Measurements from ENCODE around the gene MTG1.
A peak's percentile ranks its signal among the peaks of the same experiment; 100 is the strongest.
"Not testable (repeated sequence)": the region's sequence is repeated elsewhere in the genome, so short reads cannot be mapped to it uniquely, and the experiment has no call there.

The MTG1 gene

DNA sequence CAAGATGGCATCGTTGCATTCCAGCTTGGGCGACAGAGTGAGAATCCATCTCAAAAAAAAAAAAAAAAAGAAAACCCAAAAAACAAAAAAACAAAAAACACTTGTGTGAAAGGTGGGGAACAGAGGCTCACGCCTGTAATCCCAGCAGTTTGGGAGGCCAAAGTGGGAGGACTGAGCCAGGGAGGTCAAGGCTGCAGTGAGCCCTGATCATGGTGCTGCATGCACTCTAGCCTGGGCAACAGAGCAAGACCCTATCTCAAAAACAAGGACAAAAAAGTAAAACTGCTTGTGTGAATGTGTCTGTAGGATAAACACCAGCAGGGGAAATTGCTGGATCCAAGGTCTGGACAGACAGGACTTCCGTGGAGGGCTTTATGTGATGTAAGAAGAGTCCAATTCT, 10.4 kb upstream of the MTG1 start:
- peaks cover 0 to 10% of the 10 kb centered on the region in 2 donors for H3K4me1 ChIP-seq (ENCODE audit: control insufficient read depth in 1 of 2, insufficient read depth in 2 of 2, low read length in 2 of 2)
- no peaks in the 10 kb centered on the region for H3K27me3 ChIP-seq (ENCODE audit: low read depth, low read length)
- H3K36me3 ChIP-seq (ENCODE audit: control insufficient read depth in 1 of 2, insufficient read depth in 2 of 2, low read length in 2 of 2) = no peaks in the 10 kb centered on the region
- H3K4me3 ChIP-seq (ENCODE audit: low read depth in 1 of 2, low read length in 2 of 2) = no peak overlapping the region
- no peaks in the 10 kb centered on the region for H3K9me3 ChIP-seq (ENCODE audit: control insufficient read depth in 1 of 2, low read length in 2 of 2)
- no peak overlapping the region for H3K27ac ChIP-seq (ENCODE audit: low read length)

DNA sequence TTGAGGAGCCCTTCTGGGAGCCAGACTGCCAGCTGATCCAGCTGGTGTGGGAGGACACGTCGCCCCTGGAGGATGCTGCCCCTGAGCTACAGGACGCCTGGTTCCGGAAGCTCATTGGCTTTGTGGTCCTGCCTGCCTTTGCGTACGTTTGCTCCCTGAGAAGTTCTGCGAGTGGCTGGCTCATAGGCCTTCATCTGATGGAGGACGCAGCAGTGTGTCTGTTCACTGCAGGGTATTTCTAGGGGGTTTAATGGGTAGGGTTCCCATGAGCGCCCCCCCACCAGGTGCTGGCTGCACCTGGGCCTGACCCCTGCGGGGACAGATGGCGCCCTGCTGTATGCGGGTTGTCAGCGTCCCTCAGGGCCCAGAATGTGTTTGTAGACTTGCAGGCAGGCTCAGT, 9.9 kb upstream of the MTG1 start:
- H3K27me3 ChIP-seq (ENCODE audit: low read depth, low read length) = no peaks in the 10 kb centered on the region
- H3K36me3 ChIP-seq (ENCODE audit: control insufficient read depth in 1 of 2, insufficient read depth in 2 of 2, low read length in 2 of 2) = no peaks in the 10 kb centered on the region
- no peak overlapping the region for H3K4me3 ChIP-seq (ENCODE audit: low read depth in 1 of 2, low read length in 2 of 2)
- H3K4me1 ChIP-seq (ENCODE audit: control insufficient read depth in 1 of 2, insufficient read depth in 2 of 2, low read length in 2 of 2) = peaks cover 0 to 10% of the 10 kb centered on the region in 2 donors
- H3K27ac ChIP-seq (ENCODE audit: low read length) = no peak overlapping the region
- H3K9me3 ChIP-seq (ENCODE audit: control insufficient read depth in 1 of 2, low read length in 2 of 2) = no peaks in the 10 kb centered on the region

- no peaks in the 10 kb centered on the region for H3K27me3 ChIP-seq (ENCODE audit: low read depth, low read length)
- no peak overlapping the region for H3K27ac ChIP-seq (ENCODE audit: low read length)
These were observed 8.7 kb upstream of the MTG1 start for GRCh38 chr10:133385214-133385613.

GRCh38 chr10:133386951-133387350, 7.0 kb upstream of the MTG1 start:
- H3K4me1 ChIP-seq (ENCODE audit: control insufficient read depth in 1 of 2, insufficient read depth in 2 of 2, low read length in 2 of 2); H3K9me3 ChIP-seq (ENCODE audit: control insufficient read depth in 1 of 2, low read length in 2 of 2); H3K4me3 ChIP-seq (ENCODE audit: low read depth in 1 of 2, low read length in 2 of 2); H3K27me3 ChIP-seq (ENCODE audit: low read depth, low read length); H3K36me3 ChIP-seq (ENCODE audit: control insufficient read depth in 1 of 2, insufficient read depth in 2 of 2, low read length in 2 of 2); H3K27ac ChIP-seq (ENCODE audit: low read length): not testable (repeated sequence)

More at GRCh38 chr10:133385214-133385613, 8.7 kb upstream of the MTG1 start:
- no peak overlapping the region for H3K4me3 ChIP-seq (ENCODE audit: low read depth in 1 of 2, low read length in 2 of 2)
- H3K9me3 ChIP-seq (ENCODE audit: control insufficient read depth in 1 of 2, low read length in 2 of 2) = no peaks in the 10 kb centered on the region
- H3K4me1 ChIP-seq (ENCODE audit: control insufficient read depth in 1 of 2, insufficient read depth in 2 of 2, low read length in 2 of 2) = peaks cover 0 to under 1% of the 10 kb centered on the region in 2 donors
- H3K36me3 ChIP-seq (ENCODE audit: control insufficient read depth in 1 of 2, insufficient read depth in 2 of 2, low read length in 2 of 2) = no peaks in the 10 kb centered on the region

DNA sequence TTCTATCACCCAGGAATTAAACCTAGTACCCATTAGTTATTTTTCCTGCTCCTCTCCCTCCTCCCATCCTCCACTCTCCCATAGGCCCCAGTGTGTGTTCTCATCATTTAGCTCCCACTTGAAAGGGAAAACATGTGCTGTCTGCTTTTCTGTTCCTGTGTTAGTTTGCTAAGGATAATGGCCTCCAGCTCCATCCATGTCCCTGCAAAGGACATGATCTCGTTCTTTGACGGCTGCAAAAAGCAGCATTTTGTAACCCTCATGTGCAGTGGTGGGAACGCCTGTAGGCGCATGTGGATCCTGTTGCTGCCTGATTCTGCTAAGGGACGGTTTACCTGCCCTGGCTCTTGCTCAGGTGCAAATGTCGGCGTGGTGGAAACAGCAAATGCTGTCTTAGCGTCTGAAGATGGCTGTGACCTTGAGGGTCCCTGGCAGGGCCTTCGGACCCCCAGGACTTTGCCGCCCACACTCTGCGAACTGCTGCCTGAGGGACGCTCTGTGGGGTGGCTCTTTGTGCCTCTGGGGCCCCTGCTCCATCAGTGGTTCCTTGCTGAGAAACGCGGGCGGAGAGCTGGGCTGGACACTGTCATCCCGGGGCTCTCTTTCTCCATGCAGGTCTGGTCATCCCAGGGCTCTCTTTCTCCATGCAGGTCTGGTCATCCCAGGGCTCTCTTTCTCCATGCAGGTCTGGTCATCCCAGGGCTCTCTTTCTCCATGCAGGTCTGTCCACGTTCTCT, 5.6 kb upstream of the MTG1 start:
- Histone ChIP-seq H3K27ac (ENCODE audit: low read length) (no peak overlapping the region), H3K4me3 (ENCODE audit: low read depth in 1 of 2, low read length in 2 of 2) (no peak overlapping the region), H3K4me1 (ENCODE audit: control insufficient read depth in 1 of 2, insufficient read depth in 2 of 2, low read length in 2 of 2) (no peaks in the 10 kb centered on the region), H3K36me3 (ENCODE audit: control insufficient read depth in 1 of 2, insufficient read depth in 2 of 2, low read length in 2 of 2) (peaks cover 0 to 9% of the 10 kb centered on the region in 2 donors), H3K27me3 (ENCODE audit: low read depth, low read length) (no peaks in the 10 kb centered on the region), H3K9me3 (ENCODE audit: control insufficient read depth in 1 of 2, low read length in 2 of 2) (no peaks in the 10 kb centered on the region)

DNA sequence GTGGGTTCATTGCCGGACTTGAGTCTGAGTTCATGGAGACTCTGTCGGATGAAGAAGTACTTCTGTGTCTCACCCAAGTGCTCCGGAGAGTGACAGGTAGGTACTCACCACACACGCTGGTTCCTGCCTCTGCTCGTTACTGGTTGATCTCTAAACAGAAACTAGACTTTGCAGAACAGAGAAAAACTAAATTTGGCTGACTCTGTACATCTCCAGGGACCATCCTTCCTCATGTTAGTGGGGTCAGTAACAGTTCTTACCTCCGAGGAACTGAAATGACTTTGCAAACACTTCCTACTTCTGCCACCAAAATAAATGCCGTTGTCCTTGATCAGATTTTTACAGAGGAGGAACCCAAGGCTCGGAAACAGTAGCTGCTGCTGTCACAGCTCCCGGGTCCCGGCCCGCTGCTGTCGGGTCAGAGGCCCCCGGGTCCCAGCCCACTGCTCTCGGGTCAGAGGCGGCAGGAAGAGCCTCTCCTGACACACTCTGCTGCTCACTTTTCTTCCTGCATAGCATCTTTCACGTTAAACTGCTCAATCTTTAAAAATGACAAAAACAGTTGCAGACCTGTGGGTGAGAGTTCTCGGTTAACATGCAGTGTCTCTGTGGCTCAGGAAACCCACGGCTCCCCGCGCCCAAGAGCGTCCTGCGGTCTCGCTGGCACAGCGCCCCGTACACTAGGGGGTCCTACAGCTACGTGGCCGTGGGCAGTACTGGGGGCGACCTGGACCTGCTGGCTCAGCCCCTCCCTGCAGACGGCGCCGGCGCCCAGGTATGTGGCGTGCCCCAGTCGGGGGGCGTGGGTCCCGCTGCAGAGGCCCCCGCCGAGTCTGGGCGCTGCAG, 4.8 kb upstream of the MTG1 start:
- H3K27ac ChIP-seq (ENCODE audit: low read length) = no peak overlapping the region
- H3K4me3 ChIP-seq (ENCODE audit: low read depth in 1 of 2, low read length in 2 of 2) = no peak overlapping the region
- H3K9me3 ChIP-seq (ENCODE audit: control insufficient read depth in 1 of 2, low read length in 2 of 2) = no peaks in the 10 kb centered on the region
- H3K36me3 ChIP-seq (ENCODE audit: control insufficient read depth in 1 of 2, insufficient read depth in 2 of 2, low read length in 2 of 2) = peaks cover 0 to 9% of the 10 kb centered on the region in 2 donors
- no peaks in the 10 kb centered on the region for H3K27me3 ChIP-seq (ENCODE audit: low read depth, low read length)
- H3K4me1 ChIP-seq (ENCODE audit: control insufficient read depth in 1 of 2, insufficient read depth in 2 of 2, low read length in 2 of 2) = no peaks in the 10 kb centered on the region

DNA sequence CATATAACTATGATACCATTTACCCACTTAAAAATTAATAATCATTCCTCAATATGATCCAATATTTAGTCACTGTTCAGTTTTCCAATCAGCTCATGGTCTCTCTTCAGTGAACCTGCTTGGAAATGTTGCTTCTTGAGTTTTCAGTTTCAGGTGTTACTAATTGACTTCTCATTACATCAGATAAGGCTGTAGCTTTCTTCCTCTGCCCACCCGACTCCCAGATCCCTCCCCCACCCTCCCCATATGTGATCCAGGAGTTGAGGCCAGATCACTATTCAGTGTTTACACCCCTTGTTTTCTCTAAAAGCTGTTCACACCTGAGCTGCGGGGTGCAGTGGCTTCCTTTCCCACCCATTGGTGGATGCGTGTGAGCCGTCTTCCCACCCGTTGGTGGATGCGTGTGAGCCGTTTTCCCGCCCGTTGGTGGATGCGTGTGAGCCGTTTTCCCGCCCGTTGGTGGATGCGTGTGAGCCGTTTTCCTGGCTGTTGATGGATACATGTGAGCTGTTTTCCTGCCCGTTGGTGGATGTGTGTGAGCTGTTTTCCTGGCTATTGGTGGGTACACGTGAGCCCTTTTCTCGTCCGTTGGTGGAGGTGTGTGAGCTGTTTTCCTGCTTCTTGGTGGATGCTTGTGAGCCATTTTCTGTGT, 3.2 kb upstream of the MTG1 start:
- no peaks in the 10 kb centered on the region for H3K9me3 ChIP-seq (ENCODE audit: control insufficient read depth in 1 of 2, low read length in 2 of 2)
- no peak overlapping the region for H3K27ac ChIP-seq (ENCODE audit: low read length)
- peaks cover 0 to 14% of the 10 kb centered on the region in 2 donors for H3K4me1 ChIP-seq (ENCODE audit: control insufficient read depth in 1 of 2, insufficient read depth in 2 of 2, low read length in 2 of 2)
- H3K27me3 ChIP-seq (ENCODE audit: low read depth, low read length) = no peaks in the 10 kb centered on the region
- no peak overlapping the region for H3K4me3 ChIP-seq (ENCODE audit: low read depth in 1 of 2, low read length in 2 of 2)
- peaks cover 0 to 9% of the 10 kb centered on the region in 2 donors for H3K36me3 ChIP-seq (ENCODE audit: control insufficient read depth in 1 of 2, insufficient read depth in 2 of 2, low read length in 2 of 2)

GRCh38 chr10:133391249-133391635, 2.7 kb upstream of the MTG1 start:
- Histone ChIP-seq H3K27ac (ENCODE audit: low read length) (no peak overlapping the region), H3K4me1 (ENCODE audit: control insufficient read depth in 1 of 2, insufficient read depth in 2 of 2, low read length in 2 of 2) (peaks cover 0 to 15% of the 10 kb centered on the region in 2 donors)

DNA sequence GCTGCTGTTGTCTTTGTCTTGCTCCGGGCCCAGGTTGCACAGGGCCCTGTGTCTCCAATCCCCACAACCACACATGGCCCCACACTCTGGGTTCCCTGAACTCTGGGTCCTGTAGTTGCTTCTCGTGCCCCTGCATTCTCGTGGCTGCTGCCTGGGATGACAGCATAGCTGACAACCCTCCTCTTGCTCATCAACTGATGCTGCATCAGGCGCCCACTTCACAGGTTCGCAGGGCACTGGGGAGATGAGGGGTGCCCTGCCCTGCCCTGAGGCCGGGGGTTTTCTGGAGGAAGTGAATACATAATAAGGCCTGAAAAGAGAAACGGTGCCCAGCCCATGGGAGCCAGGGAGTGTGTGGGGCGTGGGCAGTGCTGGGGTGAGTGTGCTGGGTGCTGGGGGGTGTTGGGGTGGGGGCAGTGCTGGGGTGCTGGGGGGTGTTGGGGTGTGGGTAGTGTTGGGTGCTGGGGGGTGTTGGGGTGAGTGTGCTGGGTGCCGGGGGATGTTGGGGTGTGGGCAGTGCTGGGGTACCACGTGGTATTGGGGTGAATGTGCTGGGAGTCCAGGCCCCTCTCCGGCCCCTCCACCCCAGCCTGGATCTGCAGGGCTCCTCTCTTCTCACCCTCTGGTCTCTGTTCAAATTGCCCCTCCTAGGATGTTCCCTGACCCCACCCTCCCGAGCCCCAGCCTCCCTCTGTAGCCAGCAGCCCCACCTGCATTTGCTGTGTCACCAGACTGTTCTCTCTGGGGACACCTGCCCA, 2.0 kb upstream of the MTG1 start:
- peaks cover 0 to 15% of the 10 kb centered on the region in 2 donors for H3K4me1 ChIP-seq (ENCODE audit: control insufficient read depth in 1 of 2, insufficient read depth in 2 of 2, low read length in 2 of 2)
- H3K27ac ChIP-seq (ENCODE audit: low read length) = no peak overlapping the region
- no peaks in the 10 kb centered on the region for H3K9me3 ChIP-seq (ENCODE audit: control insufficient read depth in 1 of 2, low read length in 2 of 2)
- H3K27me3 ChIP-seq (ENCODE audit: low read depth, low read length) = no peaks in the 10 kb centered on the region
- peaks cover 6 to 12% of the 10 kb centered on the region in 2 donors for H3K36me3 ChIP-seq (ENCODE audit: control insufficient read depth in 1 of 2, insufficient read depth in 2 of 2, low read length in 2 of 2)
- H3K4me3 ChIP-seq (ENCODE audit: low read depth in 1 of 2, low read length in 2 of 2) = no peak overlapping the region

More at GRCh38 chr10:133391249-133391635, 2.7 kb upstream of the MTG1 start:
- Histone ChIP-seq H3K27me3 (ENCODE audit: low read depth, low read length) (no peaks in the 10 kb centered on the region), H3K4me3 (ENCODE audit: low read depth in 1 of 2, low read length in 2 of 2) (no peak overlapping the region), H3K9me3 (ENCODE audit: control insufficient read depth in 1 of 2, low read length in 2 of 2) (no peaks in the 10 kb centered on the region), H3K36me3 (ENCODE audit: control insufficient read depth in 1 of 2, insufficient read depth in 2 of 2, low read length in 2 of 2) (peaks cover 3 to 12% of the 10 kb centered on the region in 2 donors)

DNA sequence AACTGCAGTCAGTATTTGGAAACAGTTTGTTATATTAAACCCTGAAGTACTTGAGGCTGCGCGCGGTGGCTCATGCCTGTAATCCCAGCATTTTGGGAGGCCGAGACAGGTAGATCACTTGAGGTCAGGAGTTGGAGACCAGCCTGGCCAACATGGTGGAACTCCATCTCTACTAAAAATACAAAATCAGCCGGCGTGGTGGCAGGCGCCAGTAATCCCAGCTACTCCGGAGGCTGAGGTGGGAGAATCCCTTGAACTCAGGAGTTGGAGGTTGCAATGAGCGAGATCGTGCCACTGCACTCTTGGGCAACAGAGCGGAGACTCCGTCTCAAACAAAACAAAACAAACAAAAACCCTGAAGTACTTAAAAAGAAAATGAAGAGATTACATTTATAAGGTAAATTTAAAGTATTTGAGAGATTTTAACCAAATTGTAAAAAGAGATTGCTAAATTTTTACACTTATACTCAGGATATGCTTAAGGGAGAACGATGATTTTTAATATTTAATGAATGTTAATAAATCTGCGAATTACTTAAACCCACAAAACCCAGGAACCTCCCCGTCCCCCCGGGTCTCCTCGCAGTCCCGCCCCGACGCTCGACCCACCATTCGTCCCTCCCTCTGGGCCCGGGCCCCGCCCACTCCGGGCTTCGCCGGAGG, 425 bp upstream of the MTG1 start:
- Histone ChIP-seq H3K27me3 (ENCODE audit: low read depth, low read length) (no peaks in the 10 kb centered on the region), H3K4me1 (ENCODE audit: control insufficient read depth in 1 of 2, insufficient read depth in 2 of 2, low read length in 2 of 2) (peaks cover 0 to 15% of the 10 kb centered on the region in 2 donors), H3K9me3 (ENCODE audit: control insufficient read depth in 1 of 2, low read length in 2 of 2) (no peaks in the 10 kb centered on the region), H3K27ac (ENCODE audit: low read length) (no peak overlapping the region), H3K4me3 (ENCODE audit: low read depth in 1 of 2, low read length in 2 of 2) (peak overlapping the region; percentile 42 to 96), H3K36me3 (ENCODE audit: control insufficient read depth in 1 of 2, insufficient read depth in 2 of 2, low read length in 2 of 2) (peaks cover 6 to 20% of the 10 kb centered on the region in 2 donors)
